ENCODE data around the gene C20orf204. TPM values are rescaled to one million over a fixed set of nuclear protein-coding genes. Genes with fewer than 3 reads are reported as not detected.

The C20orf204 gene
- total RNA-seq, 2 donors from 2014 or later = 4.0 to 4.1 TPM

GRCh38 chr20:64021124-64021975 is 14.6 kb upstream of the C20orf204 start:
- Mint-ChIP-seq H3K9me3 (no peaks in the 10 kb centered on the region), H3K4me1 (no peaks in the 10 kb centered on the region), H3K36me3 (ENCODE audit: low read depth) (peaks cover 77% of the 10 kb centered on the region), H3K4me3 (no peak overlapping the region), H3K27ac (no peak overlapping the region), H3K27me3 (ENCODE audit: insufficient read depth) (no peaks in the 10 kb centered on the region)
- H3K9ac ChIP-seq (ENCODE audit: extremely low read depth, low read length, poor library complexity, severe bottlenecking) = no peak overlapping the region
- no peak overlapping the region for H3K27ac ChIP-seq (ENCODE audit: low read depth, low read length)
- no peak for TF ChIP-seq CTCF (conservative IDR thresholded peaks at IDR 0.05)
- H3K36me3 ChIP-seq (ENCODE audit: control insufficient read depth, insufficient read depth, low read length) = peaks cover 74% of the 10 kb centered on the region
- H3K27me3 ChIP-seq (ENCODE audit: control insufficient read depth, insufficient read depth, low read length, poor library complexity, severe bottlenecking) = no peaks in the 10 kb centered on the region
- DNase-seq = no peak
- H3K9me3 ChIP-seq (ENCODE audit: control insufficient read depth, low read length) = peaks cover 4% of the 10 kb centered on the region
- no peak overlapping the region for H3K4me3 ChIP-seq (ENCODE audit: low read length)
- WGBS, 2 experiments (ENCODE audit: insufficient coverage in 1 of 2, insufficient read length in 1 of 2) = 92 to 96% methylated on average over 23 to 35 of the region's 36 CpGs
- H3K4me1 ChIP-seq (ENCODE audit: control insufficient read depth, insufficient read depth, low read length) = no peaks in the 10 kb centered on the region

- 95 to 97% methylated on average over 16 to 17 of the region's 17 CpGs for WGBS, 2 experiments (ENCODE audit: insufficient coverage in 1 of 2, insufficient read length in 1 of 2)
- no peak overlapping the region for H3K9ac ChIP-seq (ENCODE audit: extremely low read depth, low read length, poor library complexity, severe bottlenecking)
- Mint-ChIP-seq H3K4me3 (no peak overlapping the region), H3K4me1 (no peaks in the 10 kb centered on the region), H3K27me3 (ENCODE audit: insufficient read depth) (no peaks in the 10 kb centered on the region), H3K36me3 (ENCODE audit: low read depth) (peaks cover 79% of the 10 kb centered on the region), H3K9me3 (no peaks in the 10 kb centered on the region), H3K27ac (no peak overlapping the region)
- no peak for TF ChIP-seq CTCF (conservative IDR thresholded peaks at IDR 0.05)
- no peak overlapping the region for H3K4me3 ChIP-seq (ENCODE audit: low read length)
- H3K27me3 ChIP-seq (ENCODE audit: control insufficient read depth, insufficient read depth, low read length, poor library complexity, severe bottlenecking) = no peaks in the 10 kb centered on the region
- H3K36me3 ChIP-seq (ENCODE audit: control insufficient read depth, insufficient read depth, low read length) = peaks cover 74% of the 10 kb centered on the region
- H3K27ac ChIP-seq (ENCODE audit: low read depth, low read length) = no peak overlapping the region
- no peaks in the 10 kb centered on the region for H3K9me3 ChIP-seq (ENCODE audit: control insufficient read depth, low read length)
- peak; percentile 24 for DNase-seq
- no peaks in the 10 kb centered on the region for H3K4me1 ChIP-seq (ENCODE audit: control insufficient read depth, insufficient read depth, low read length)
These were observed 13.2 kb upstream of the C20orf204 start for GRCh38 chr20:64022671-64023360.

- Mint-ChIP-seq H3K9me3 (no peaks in the 10 kb centered on the region), H3K27me3 (ENCODE audit: insufficient read depth) (no peaks in the 10 kb centered on the region), H3K4me3 (no peak overlapping the region), H3K4me1 (no peaks in the 10 kb centered on the region), H3K27ac (peak overlapping the region; percentile 10), H3K36me3 (ENCODE audit: low read depth) (peaks cover 77% of the 10 kb centered on the region)
- Histone ChIP-seq H3K9me3 (ENCODE audit: control insufficient read depth, low read length) (no peaks in the 10 kb centered on the region), H3K36me3 (ENCODE audit: control insufficient read depth, insufficient read depth, low read length) (peaks cover 70% of the 10 kb centered on the region), H3K9ac (ENCODE audit: extremely low read depth, low read length, poor library complexity, severe bottlenecking) (no peak overlapping the region), H3K27ac (ENCODE audit: low read depth, low read length) (no peak overlapping the region), H3K4me1 (ENCODE audit: control insufficient read depth, insufficient read depth, low read length) (no peaks in the 10 kb centered on the region), H3K27me3 (ENCODE audit: control insufficient read depth, insufficient read depth, low read length, poor library complexity, severe bottlenecking) (no peaks in the 10 kb centered on the region), H3K4me3 (ENCODE audit: low read length) (no peak overlapping the region)
- DNase-seq = no peak
- no peak for TF ChIP-seq CTCF (conservative IDR thresholded peaks at IDR 0.05)
- WGBS, 2 experiments (ENCODE audit: insufficient coverage in 1 of 2, insufficient read length in 1 of 2) = 95 to 98% methylated on average over 7 to 15 of the region's 15 CpGs
These were observed 12.4 kb upstream of the C20orf204 start for GRCh38 chr20:64023361-64024140.
